Activated T-helper 1 cell treated with Interleukin-2 at 50 U/mL for 16 hours (primary cell): ENCODE measurements around the gene HLA-DPA1.
"Not testable (repeated sequence)": the region's sequence is repeated elsewhere in the genome, so short reads cannot be mapped to it uniquely, and the experiment has no call there.

Source experiments
- DNase-seq: peaks from one replicate; pipeline ENCODE4 v3.0.0-alpha.2; 2020; ENCODE audit warnings: low read depth

Gene HLA-DPA1

GRCh38 chr6:33064723-33065122 is 8.7 kb downstream of the HLA-DPA1 start:
- DNase-seq: no peak

- DNase-seq: not testable (repeated sequence)
These were observed 10.0 kb downstream of the HLA-DPA1 start for GRCh38 chr6:33063435-33063834.

GRCh38 chr6:33061987-33062386 is 11.5 kb downstream of the HLA-DPA1 start:
- DNase-seq: no peak

- no peak for DNase-seq
These were observed 16.0 kb downstream of the HLA-DPA1 start for GRCh38 chr6:33057222-33058150.

GRCh38 chr6:33053230-33053629 is 20.2 kb downstream of the HLA-DPA1 start:
- DNase-seq: no peak

- DNase-seq: no peak
These were observed 20.8 kb downstream of the HLA-DPA1 start for GRCh38 chr6:33052627-33053026.

GRCh38 chr6:33050014-33050810 is 23.2 kb downstream of the HLA-DPA1 start:
- no peak for DNase-seq

- no peak for DNase-seq
These were observed 24.0 kb downstream of the HLA-DPA1 start for GRCh38 chr6:33049323-33050013.

GRCh38 chr6:33040157-33040556 is 33.3 kb downstream of the HLA-DPA1 start:
- no peak for DNase-seq

- DNase-seq: no peak
These were observed 36.9 kb downstream of the HLA-DPA1 start for GRCh38 chr6:33036535-33036934.

GRCh38 chr6:33034554-33034953 is 38.9 kb downstream of the HLA-DPA1 start:
- DNase-seq: no peak

GRCh38 chr6:33030245-33030644 is 43.2 kb downstream of the HLA-DPA1 start:
- DNase-seq: no peak

GRCh38 chr6:33029328-33030184 is 43.9 kb downstream of the HLA-DPA1 start:
- DNase-seq: no peak

- no peak for DNase-seq
These were observed 45.1 kb downstream of the HLA-DPA1 start for GRCh38 chr6:33028220-33028849.

- DNase-seq: no peak
These were observed 48.9 kb downstream of the HLA-DPA1 start for GRCh38 chr6:33024521-33024920.

GRCh38 chr6:33023536-33023935 is 49.9 kb downstream of the HLA-DPA1 start:
- DNase-seq: no peak

GRCh38 chr6:33021917-33022316 is 51.5 kb downstream of the HLA-DPA1 start:
- DNase-seq: no peak

GRCh38 chr6:33019372-33019771 is 54.1 kb downstream of the HLA-DPA1 start:
- no peak for DNase-seq

- no peak for DNase-seq
These were observed 54.5 kb downstream of the HLA-DPA1 start for GRCh38 chr6:33018904-33019303.

- no peak for DNase-seq
These were observed 55.0 kb downstream of the HLA-DPA1 start for GRCh38 chr6:33018418-33018817.
